Mesendoderm (in vitro differentiated cells): ENCODE data around the gene SPRY4.
A peak's percentile ranks its signal among the peaks of the same experiment; 100 is the strongest.
"Not testable (repeated sequence)": the region's sequence is repeated elsewhere in the genome, so short reads cannot be mapped to it uniquely, and the experiment has no call there.

Experiments
- DNase-seq: peaks from one replicate; pipeline ENCODE4 v3.0.0; 2013
- H2AK5ac ChIP-seq: 2 replicates; pipeline ENCODE4 v1.6.1; 2013; ENCODE audit warnings: low read length, inconsistent platforms
- H2BK120ac ChIP-seq: 2 replicates; pipeline ENCODE4 v1.6.1; 2013; ENCODE audit warnings: low read depth, mild to moderate bottlenecking, low read length, moderate library complexity, mixed read lengths
- H2BK15ac ChIP-seq: replicated peaks from 2 replicates; pipeline ENCODE4 v1.6.1; 2013; ENCODE audit warnings: low read depth, mild to moderate bottlenecking, moderate library complexity
- H2BK5ac ChIP-seq: 2 replicates; pipeline ENCODE4 v1.6.1; 2013; ENCODE audit warnings: low read length, inconsistent platforms
- H3K18ac ChIP-seq: 2 replicates; pipeline ENCODE4 v1.6.1; 2013; ENCODE audit warnings: mild to moderate bottlenecking, low read length, mixed read lengths
- H3K23ac ChIP-seq: one replicate; pipeline ENCODE4 v1.6.1; 2013; ENCODE audit warnings: low read length
- H3K27ac ChIP-seq: 2 replicates; pipeline ENCODE4 v1.5.1; 2013; ENCODE audit warnings: low read depth, mild to moderate bottlenecking, inconsistent platforms, low read length, moderate library complexity
- H3K27me3 ChIP-seq: 2 replicates; pipeline ENCODE4 v1.6.1; 2013; ENCODE audit warnings: low read length, control low read depth, mild to moderate bottlenecking, inconsistent platforms; ENCODE audit not compliant: insufficient read depth, poor library complexity
- H3K36me3 ChIP-seq: 2 replicates; pipeline ENCODE4 v1.6.1; 2013; ENCODE audit warnings: low read length, inconsistent platforms; ENCODE audit not compliant: control insufficient read depth, insufficient read depth
- H3K4ac ChIP-seq: one replicate; pipeline ENCODE4 v1.6.1; 2013; ENCODE audit warnings: low read depth, mild to moderate bottlenecking, low read length, moderate library complexity
- H3K4me1 ChIP-seq: 2 replicates; pipeline ENCODE4 v1.6.1; 2013; ENCODE audit warnings: low read depth, low read length, inconsistent platforms; ENCODE audit not compliant: control insufficient read depth
- H3K4me2 ChIP-seq: 2 replicates; pipeline ENCODE4 v1.6.1; 2013; ENCODE audit warnings: low read length
- H3K4me3 ChIP-seq: 2 replicates; pipeline ENCODE4 v1.5.1; 2013; ENCODE audit warnings: mild to moderate bottlenecking, low read length
- H3K56ac ChIP-seq: one replicate; pipeline ENCODE4 v1.6.1; 2013; ENCODE audit warnings: low read length
- H3K79me1 ChIP-seq: 2 replicates; pipeline ENCODE4 v1.6.1; 2013; ENCODE audit warnings: low read length, inconsistent platforms
- H3K79me2 ChIP-seq: 2 replicates; pipeline ENCODE4 v1.6.1; 2013; ENCODE audit warnings: mild to moderate bottlenecking, low read length; ENCODE audit not compliant: control insufficient read depth, insufficient read depth
- H3K9ac ChIP-seq: 2 replicates; pipeline ENCODE4 v1.6.1; 2013; ENCODE audit warnings: low read length, inconsistent platforms
- H4K5ac ChIP-seq: one replicate; pipeline ENCODE4 v1.6.1; 2013; ENCODE audit warnings: low read length
- H4K8ac ChIP-seq: one replicate; pipeline ENCODE4 v1.6.1; 2013; ENCODE audit warnings: low read depth, mild to moderate bottlenecking, control low read depth, low read length, moderate library complexity
- WGBS: extraction: QIAGEN DNeasy Blood & Tissue Kit; methylation state at CpG from one replicate; pipeline ENCODE4 v1.1.7; 2013; ENCODE audit warnings: low lambda C conversion rate, missing lambda C conversion rate; ENCODE audit not compliant: insufficient coverage; ENCODE audit errors: extremely low coverage; 5-methylcytosine and 5-hydroxymethylcytosine counted together

SPRY4 gene

GRCh38 chr5:142362193-142362592, 37.4 kb upstream of the SPRY4 start:
- Histone ChIP-seq H2AK5ac (peak overlapping the region; percentile 81), H3K4me1 (peaks cover 24% of the 10 kb centered on the region), H3K18ac (peak overlapping the region; percentile 93), H2BK5ac (peak overlapping the region; percentile 95), H3K27ac (peak overlapping the region; percentile 93), H3K56ac (peak overlapping the region; percentile 87), H3K9ac (peak overlapping the region; percentile 59), H2BK120ac (peak overlapping the region; percentile 92), H3K4ac (peak overlapping the region; percentile 82)
- not testable (repeated sequence) for H3K27me3 ChIP-seq, H3K4me3 ChIP-seq, H2BK15ac ChIP-seq, DNase-seq, H4K5ac ChIP-seq, H3K79me2 ChIP-seq, H3K23ac ChIP-seq, H3K36me3 ChIP-seq, H3K4me2 ChIP-seq, H3K79me1 ChIP-seq, H4K8ac ChIP-seq
- WGBS = no CpG with 5 or more reads among the region's 11 CpGs

- peak overlapping the region; percentile 66 for H2BK15ac ChIP-seq
- no peak overlapping the region for H4K8ac ChIP-seq
- WGBS = no CpG with 5 or more reads among the region's 12 CpGs
- no peak overlapping the region for H3K23ac ChIP-seq
- peak overlapping the region; percentile 93 for H3K4ac ChIP-seq
- no peaks in the 10 kb centered on the region for H3K36me3 ChIP-seq
- H3K56ac ChIP-seq = peak overlapping the region; percentile 82
- peak overlapping the region; percentile 81 for H3K18ac ChIP-seq
- peak overlapping the region; percentile 58 for H3K9ac ChIP-seq
- H3K4me3 ChIP-seq = no peak overlapping the region
- no peak overlapping the region for H4K5ac ChIP-seq
- peaks cover 2% of the 10 kb centered on the region for H3K79me1 ChIP-seq
- peak overlapping the region; percentile 89 for H2AK5ac ChIP-seq
- no peaks in the 10 kb centered on the region for H3K27me3 ChIP-seq
- peaks cover 28% of the 10 kb centered on the region for H3K4me1 ChIP-seq
- H3K79me2 ChIP-seq = no peaks in the 10 kb centered on the region
- H3K4me2 ChIP-seq = no peak overlapping the region
- H2BK120ac ChIP-seq = peak overlapping the region; percentile 9
- H2BK5ac ChIP-seq = peak overlapping the region; percentile 98
- DNase-seq = peak; percentile 90
- H3K27ac ChIP-seq = peak overlapping the region; percentile 80
Measured at GRCh38 chr5:142360607-142361120, 35.8 kb upstream of the SPRY4 start.

- no peaks in the 10 kb centered on the region for H3K79me2 ChIP-seq
- no peak overlapping the region for H2BK15ac ChIP-seq
- no peak overlapping the region for H3K4me2 ChIP-seq
- peak overlapping the region; percentile 93 for H3K4ac ChIP-seq
- H3K27ac ChIP-seq = peak overlapping the region; percentile 80
- peak overlapping the region; percentile 9 for H2BK120ac ChIP-seq
- no peak overlapping the region for H3K4me3 ChIP-seq
- H3K27me3 ChIP-seq = no peaks in the 10 kb centered on the region
- peak overlapping the region; percentile 98 for H2BK5ac ChIP-seq
- no peak overlapping the region for H4K8ac ChIP-seq
- peak overlapping the region; percentile 58 for H3K9ac ChIP-seq
- peak overlapping the region; percentile 89 for H2AK5ac ChIP-seq
- no peak overlapping the region for H3K23ac ChIP-seq
- H3K79me1 ChIP-seq = peaks cover 2% of the 10 kb centered on the region
- no peak overlapping the region for H4K5ac ChIP-seq
- H3K36me3 ChIP-seq = no peaks in the 10 kb centered on the region
- H3K4me1 ChIP-seq = peaks cover 28% of the 10 kb centered on the region
- H3K56ac ChIP-seq = peak overlapping the region; percentile 82
- H3K18ac ChIP-seq = peak overlapping the region; percentile 81
- peak; percentile 92 for DNase-seq
- no CpG with 5 or more reads among the region's 1 CpG for WGBS
Measured at GRCh38 chr5:142360051-142360498, 35.3 kb upstream of the SPRY4 start.

- H2BK5ac ChIP-seq = peak overlapping the region; percentile 76
- H3K36me3 ChIP-seq = no peaks in the 10 kb centered on the region
- H3K23ac ChIP-seq = peak overlapping the region; percentile 72
- peaks cover 2% of the 10 kb centered on the region for H3K79me1 ChIP-seq
- peak overlapping the region; percentile 79 for H2BK120ac ChIP-seq
- H3K79me2 ChIP-seq = no peaks in the 10 kb centered on the region
- WGBS = no CpG with 5 or more reads among the region's 5 CpGs
- no peak for DNase-seq
- no peak overlapping the region for H4K5ac ChIP-seq
- H3K4me3 ChIP-seq = no peak overlapping the region
- H3K18ac ChIP-seq = peak overlapping the region; percentile 97
- no peak overlapping the region for H2BK15ac ChIP-seq
- peaks cover 26% of the 10 kb centered on the region for H3K4me1 ChIP-seq
- peak overlapping the region; percentile 89 for H3K4ac ChIP-seq
- peak overlapping the region; percentile 75 for H3K56ac ChIP-seq
- no peak overlapping the region for H4K8ac ChIP-seq
- H2AK5ac ChIP-seq = peak overlapping the region; percentile 90
- no peak overlapping the region for H3K9ac ChIP-seq
- no peak overlapping the region for H3K4me2 ChIP-seq
- no peak overlapping the region for H3K27ac ChIP-seq
- no peaks in the 10 kb centered on the region for H3K27me3 ChIP-seq
Measured at GRCh38 chr5:142358648-142359047, 33.8 kb upstream of the SPRY4 start.

GRCh38 chr5:142358121-142358520, 33.3 kb upstream of the SPRY4 start:
- peak overlapping the region; percentile 79 for H2BK120ac ChIP-seq
- no peak overlapping the region for H3K23ac ChIP-seq
- peak overlapping the region; percentile 89 for H3K4ac ChIP-seq
- H3K9ac ChIP-seq = peak overlapping the region; percentile 40
- H3K18ac ChIP-seq = peak overlapping the region; percentile 97
- H4K8ac ChIP-seq = no peak overlapping the region
- peak overlapping the region; percentile 76 for H2BK5ac ChIP-seq
- peak overlapping the region; percentile 91 for H3K27ac ChIP-seq
- peak overlapping the region; percentile 41 for H4K5ac ChIP-seq
- no peaks in the 10 kb centered on the region for H3K79me2 ChIP-seq
- no peak overlapping the region for H3K4me2 ChIP-seq
- no peak overlapping the region for H3K4me3 ChIP-seq
- H3K56ac ChIP-seq = peak overlapping the region; percentile 81
- peak overlapping the region; percentile 68 for H2AK5ac ChIP-seq
- H3K4me1 ChIP-seq = peaks cover 28% of the 10 kb centered on the region
- peaks cover 2% of the 10 kb centered on the region for H3K79me1 ChIP-seq
- H2BK15ac ChIP-seq = peak overlapping the region; percentile 20
- no peaks in the 10 kb centered on the region for H3K27me3 ChIP-seq
- no CpG with 5 or more reads among the region's 5 CpGs for WGBS
- DNase-seq = no peak
- H3K36me3 ChIP-seq = no peaks in the 10 kb centered on the region
